HG03175 (cell line): ENCODE data around the gene TGM5.
"Not testable (repeated sequence)": the region's sequence is repeated elsewhere in the genome, so short reads cannot be mapped to it uniquely, and the experiment has no call there.

Experiments used
- ATAC-seq: cut with Tn5 transposase; IDR thresholded peaks from one replicate; pipeline ENCODE4 v1.9.1; 2021; ENCODE audit warnings: mild to moderate bottlenecking, moderate library complexity; ENCODE audit not compliant: unreplicated experiment

Gene TGM5

DNA sequence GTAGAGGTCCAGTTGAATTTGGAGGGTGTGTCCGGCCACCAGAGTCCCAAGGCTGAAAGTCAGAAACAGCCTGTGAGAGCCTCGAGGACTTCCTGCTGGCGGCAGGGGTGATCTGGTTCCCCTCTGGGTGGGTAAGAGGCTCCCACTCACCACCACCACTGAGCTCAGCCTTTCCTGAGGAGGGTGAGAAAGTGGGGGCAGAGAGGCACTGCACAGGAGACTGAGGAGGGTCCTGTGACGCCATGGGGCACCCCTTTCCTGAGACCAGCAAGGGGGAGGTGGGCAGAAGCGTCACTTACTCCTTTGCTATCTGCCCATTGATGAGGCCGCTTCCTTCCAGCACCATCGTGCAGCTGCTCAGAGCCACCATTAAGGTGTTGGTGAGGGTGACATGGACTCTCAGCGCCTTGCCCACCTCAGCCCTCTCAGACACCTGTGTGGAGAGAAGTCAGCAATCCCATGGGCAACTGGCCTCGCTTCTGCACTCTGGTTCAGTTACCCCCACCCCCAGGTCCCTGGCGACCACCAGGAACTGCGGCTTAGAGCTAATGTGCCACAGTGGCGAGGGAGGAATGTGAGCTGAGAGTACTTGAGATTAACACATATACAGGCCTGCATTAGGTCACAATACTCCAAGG, 10.0 kb upstream of the TGM5 start:
- no peak for ATAC-seq

DNA sequence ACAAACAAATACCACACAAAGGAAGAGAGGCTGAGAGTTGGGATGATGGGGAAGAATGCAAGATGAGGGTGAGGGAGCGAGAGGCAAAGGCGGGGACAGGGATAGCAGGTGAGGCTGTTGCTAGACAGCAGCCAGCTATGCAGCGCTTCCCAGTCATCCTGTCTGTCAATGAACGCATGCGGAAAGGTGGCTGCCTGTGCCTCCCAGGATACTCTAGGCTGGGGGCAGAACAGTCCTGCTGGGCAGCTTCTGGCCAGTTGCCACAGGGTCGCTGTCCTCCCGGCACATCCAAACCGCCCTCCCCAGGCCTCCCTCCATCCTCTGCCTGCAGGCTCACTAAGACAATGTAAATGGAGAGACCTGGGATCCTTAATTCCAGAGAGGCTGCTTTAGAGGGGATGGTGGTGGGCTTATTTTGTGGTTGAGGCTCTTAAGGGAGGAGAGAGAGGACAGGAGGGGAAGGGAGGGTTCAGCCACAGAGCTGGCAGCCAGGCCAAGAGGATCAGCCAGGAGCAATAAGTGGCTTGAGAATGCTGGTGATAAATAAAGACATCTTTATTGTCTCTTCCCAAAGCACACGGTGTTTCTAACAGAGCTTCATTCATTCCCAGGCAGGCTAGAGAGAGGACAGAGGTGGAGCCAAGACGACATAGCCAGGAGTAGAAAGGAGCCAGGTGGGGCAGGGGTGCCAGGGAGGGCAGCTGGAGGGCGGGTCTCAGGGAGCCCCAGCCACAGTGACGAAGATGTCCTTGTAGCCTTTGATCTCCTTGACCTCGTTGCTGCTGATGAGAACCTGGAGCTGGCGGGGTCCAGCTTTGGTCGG, 9.2 kb upstream of the TGM5 start:
- no peak for ATAC-seq

DNA sequence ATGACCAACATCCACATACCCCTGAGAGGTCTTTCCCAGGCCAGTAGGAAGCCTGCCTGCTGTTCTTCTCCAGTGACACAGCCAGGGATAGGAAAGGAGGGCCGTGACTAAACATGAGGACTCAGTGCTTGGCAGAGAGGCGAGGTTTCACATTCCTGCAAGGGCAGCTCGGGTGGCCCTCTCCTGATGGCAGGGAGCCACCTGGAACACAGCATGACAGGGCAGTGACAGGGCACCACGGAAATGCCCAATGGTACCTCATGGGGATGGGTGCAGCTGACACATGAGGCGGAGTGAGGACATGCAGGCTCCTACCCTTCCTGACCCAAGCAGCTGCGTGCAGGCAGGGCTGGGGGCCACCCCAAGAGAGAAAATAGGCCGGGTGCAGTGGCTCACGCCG, 7.4 kb upstream of the TGM5 start:
- ATAC-seq: no peak

DNA sequence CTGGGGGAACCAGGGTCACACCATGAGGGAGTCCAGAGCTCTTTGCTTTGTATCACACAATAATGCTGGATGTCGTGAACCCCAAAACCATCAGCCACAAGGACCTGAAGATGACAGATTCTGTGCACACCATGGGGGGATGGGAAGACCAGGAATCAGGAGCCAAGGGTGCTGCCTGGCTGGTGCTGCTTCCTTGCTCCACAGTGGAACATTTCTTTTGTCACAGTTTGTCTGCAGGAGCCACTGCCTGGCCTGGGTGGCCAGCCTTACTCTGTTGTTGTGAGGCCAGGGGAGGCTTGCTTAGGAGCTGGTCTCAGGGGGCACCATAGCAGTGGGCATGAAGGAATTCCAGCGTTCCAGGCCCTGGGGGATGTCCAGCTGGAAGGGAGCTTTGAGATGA, 6.5 kb upstream of the TGM5 start:
- no peak for ATAC-seq

DNA sequence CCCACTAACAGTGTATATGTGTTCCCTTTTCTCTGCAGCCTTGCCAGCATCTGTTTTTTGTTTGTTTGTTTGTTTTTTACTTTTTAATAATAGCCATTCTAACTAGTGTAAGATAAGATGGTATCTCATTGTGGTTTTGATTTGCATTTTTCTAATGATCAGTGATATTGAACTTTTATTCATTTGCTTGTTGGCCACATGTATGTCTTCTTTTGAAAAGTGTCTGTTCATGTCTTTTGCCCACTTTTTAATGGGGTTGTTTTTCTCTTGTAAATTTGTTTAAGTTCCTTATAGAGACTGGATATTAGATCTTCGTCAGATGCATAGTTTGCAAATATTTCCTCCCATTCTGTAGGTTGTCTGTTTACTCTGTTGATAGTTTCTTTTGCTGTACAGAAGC, 5.2 kb upstream of the TGM5 start:
- not testable (repeated sequence) for ATAC-seq

DNA sequence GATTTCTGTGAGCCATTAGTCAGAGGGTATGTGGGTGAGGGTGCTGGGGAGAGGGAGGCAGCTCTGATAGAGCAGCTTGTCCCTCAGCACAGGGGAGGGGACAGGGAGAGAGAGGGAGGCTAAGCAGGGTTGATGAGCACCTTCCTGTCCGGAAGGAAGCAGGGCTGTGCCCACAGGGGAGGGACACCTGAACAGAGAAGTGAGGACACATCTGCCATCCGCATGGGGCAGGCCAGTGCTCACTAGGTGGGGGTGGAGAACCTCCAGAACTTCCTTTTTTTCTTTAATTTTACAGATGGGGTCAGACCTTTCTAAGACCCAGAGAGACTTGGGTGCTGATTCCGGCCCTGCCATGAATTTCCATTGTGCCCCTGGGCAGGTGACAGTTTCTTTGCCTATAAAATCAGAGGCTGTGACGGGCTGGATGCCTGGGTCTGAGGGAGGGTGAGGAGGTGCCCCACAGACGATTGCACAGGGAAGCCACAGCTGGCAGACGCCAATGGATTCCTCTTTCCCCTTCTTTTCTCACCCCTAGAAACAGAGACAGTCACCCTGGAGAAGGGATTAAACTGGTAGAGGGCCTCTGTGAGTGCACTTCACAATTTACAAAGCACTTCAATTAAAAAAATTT, 4.1 kb upstream of the TGM5 start:
- no peak for ATAC-seq

DNA sequence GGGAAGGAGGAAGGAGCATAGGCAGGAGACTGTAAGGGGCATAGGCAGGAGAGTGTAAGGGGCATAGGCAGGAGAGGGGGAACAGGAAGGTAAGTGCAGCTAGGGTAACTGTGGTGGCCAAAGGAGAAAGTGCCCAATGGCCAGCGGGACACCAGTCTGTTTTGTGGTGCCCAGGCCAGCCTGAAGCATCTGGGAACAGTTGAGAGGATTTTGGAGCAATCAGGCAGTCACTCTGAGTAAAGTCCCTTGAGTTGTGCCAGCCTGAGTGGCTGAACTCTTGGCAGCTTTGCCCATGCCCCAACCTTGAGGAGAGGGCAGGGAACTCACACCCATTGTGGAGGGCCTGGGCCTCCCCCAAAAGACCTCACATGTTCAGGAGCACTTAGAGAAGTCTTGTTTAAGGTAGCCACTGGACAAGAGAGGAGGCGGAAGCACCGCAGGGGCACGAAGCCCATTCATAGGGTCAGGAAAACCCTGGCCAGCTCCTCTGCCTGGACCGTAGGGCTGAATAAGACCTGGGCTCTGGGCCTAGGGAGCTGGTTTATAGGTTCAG, 3.5 kb upstream of the TGM5 start:
- no peak for ATAC-seq

DNA sequence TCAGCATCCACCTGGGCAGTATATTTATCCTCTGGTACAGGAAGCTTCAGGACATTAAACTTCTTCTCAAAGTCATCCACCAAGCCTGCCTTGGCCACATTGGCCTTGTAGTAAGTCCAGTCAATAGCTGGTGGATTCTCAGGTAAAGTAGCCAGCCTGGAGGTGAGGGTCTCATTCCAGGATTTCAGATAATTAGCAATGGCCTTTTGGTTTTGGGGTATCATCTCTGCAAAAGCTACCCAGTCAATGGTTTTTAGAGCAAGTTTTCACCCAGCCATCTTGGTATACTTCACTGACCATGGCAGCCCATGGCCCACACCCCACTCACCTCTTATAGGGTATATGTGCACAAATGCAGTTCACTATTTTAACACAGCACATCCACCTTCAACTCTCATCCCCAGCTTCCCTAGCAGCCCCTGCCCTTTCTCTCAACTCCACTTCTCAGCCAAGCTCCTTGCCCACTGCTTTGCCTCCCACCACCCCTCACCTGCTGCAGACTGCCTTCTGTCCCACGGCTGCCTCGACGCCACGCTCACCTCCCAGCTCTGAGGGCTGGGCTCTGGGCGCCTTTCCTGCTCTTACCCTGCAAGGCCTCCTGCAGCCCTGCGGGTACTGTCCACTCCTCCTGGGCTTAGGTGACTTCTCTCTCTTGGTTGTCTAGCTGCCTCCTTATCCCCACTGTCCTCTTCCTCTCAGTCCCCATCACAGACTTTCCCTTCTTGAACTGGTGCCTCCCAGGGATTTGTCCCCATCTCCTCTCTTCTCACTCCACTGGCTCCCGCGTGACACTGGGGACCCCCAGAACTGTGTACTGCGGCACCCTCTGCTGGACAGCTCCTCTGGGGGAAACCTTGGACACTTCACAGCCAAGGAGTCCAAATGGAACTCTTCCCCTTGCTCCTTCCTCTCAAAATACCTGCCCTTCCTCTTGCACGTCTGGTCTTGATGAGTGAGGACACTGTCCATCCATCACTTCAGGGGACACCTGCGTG, 1.7 kb upstream of the TGM5 start:
- no peak for ATAC-seq

DNA sequence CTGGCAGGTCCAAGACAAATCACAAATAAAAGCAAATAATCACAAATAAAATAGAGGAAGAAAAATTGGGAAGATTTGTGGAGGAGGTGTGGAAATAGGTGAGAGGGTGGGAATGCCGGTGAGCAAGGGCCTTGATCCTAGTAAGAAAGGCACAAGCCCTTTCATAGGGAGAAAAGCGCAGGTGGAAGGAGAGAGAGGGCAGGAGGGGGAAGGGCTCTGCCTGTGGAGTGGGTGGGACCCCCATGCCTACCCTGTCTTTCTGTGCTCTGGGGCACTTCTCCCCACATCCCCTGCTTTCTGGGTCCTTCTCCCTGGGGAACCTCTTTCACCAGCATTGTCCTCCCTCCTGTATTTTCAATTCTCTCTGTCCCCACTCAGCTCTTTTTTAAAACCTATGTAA, 711 bp upstream of the TGM5 start:
- ATAC-seq: no peak

DNA sequence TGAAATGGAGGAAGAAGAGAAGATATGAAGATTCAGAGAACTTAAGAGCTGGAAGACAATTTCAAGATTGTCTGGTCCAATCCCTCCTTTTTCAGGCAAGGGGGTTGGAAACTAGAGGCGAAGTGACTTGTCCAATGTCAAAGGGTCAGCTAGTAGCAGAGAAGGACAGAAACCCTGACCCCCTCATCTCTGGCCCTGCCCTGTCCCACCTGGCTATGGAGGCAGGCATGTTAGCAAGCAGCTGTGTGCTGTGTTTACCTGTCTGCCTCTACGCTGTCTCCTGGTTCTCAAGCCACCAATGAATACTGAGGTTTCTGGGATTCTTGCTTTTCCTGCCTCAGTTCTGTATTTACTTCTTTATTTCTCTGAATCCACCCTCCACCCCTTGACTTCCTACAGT, 342 bp downstream of the TGM5 start:
- ATAC-seq: no peak

DNA sequence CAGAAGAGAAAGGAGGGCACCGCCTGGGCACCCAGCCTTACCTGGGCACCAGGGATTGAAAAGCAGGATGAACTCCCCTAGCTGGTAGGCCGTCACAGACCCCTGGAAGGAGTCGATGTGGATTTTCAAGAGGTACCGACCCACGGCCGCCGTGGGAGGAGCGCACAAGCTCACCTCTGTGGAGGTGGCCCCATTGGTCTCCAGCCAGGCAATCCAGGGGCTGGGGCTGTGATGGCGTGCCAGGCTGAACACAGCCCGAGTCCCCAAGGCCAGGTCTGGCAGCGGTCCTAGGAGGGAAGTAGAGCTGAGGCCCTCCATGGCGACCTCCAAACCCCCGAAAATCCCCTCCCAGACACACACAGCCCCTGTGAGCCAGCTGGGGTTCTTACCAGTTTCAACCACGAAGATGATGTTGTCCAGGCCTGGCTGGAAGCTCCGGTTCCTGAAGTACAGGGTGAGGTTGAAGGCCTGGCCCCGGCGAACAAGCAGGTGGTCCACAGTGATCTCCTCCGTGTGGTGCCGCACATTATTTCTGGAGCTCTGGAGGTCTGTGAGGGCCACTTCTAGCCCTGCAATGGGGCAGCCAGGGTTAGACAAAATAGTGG, 6.6 kb downstream of the TGM5 start:
- ATAC-seq: no peak

DNA sequence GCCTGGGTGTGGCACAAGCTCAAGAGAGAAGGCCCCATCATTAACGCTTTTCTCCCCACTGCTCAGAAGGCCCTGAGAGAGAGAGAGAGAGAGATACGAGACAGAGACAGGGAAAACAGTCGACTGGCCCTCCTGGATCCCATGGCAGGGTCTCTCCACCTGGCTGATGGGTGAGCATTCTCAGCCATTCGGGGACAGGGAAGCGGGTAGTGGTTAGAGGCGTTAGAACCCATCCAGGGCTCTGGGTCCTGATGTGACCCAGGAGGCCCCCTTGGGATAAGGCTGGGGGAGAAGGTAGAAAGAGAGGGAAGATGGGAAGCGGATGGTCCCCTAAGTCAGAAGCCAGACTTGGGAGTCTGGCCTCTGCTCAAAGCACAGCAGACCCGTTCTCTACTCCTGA, 7.9 kb downstream of the TGM5 start:
- ATAC-seq: no peak

DNA sequence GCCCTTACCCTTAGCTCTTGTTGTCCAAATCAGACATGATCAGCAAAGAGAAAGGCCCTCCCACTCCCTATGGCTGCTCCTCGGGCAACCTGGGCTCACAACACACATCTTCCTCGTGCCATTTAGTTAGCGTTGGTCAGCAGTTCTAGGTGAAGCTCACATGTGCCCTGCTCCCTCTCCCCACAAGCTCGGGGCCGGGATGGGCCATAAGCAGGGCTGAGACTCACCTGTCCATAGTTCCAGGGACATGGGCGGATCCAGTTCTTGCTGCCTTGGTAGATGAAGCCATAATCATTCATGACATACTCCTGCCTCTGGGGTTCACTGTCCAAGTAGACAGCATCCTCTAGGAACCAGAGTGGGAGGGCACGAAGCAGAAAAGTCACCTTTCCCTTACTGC, 10.4 kb downstream of the TGM5 start:
- ATAC-seq: no peak

DNA sequence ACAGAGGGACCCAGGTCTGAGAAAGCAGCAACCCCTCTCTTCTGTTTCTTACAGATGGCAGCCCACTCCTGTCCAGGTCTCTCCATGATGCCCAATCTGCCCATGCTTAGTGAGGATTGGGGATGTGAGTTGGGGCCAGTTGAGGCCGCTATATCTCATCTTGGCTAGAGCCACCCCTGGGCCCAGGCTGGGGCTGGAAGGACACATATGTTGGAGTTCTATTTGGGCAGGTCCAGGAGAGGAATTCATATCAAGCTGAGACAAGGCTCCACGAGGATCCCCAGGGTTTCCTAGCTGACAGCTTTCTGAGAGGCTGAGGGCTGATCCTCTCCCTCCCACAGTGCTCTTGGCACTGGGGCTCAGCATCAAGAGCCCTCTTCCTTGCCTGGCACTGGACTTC, 11.4 kb downstream of the TGM5 start:
- ATAC-seq: no peak

DNA sequence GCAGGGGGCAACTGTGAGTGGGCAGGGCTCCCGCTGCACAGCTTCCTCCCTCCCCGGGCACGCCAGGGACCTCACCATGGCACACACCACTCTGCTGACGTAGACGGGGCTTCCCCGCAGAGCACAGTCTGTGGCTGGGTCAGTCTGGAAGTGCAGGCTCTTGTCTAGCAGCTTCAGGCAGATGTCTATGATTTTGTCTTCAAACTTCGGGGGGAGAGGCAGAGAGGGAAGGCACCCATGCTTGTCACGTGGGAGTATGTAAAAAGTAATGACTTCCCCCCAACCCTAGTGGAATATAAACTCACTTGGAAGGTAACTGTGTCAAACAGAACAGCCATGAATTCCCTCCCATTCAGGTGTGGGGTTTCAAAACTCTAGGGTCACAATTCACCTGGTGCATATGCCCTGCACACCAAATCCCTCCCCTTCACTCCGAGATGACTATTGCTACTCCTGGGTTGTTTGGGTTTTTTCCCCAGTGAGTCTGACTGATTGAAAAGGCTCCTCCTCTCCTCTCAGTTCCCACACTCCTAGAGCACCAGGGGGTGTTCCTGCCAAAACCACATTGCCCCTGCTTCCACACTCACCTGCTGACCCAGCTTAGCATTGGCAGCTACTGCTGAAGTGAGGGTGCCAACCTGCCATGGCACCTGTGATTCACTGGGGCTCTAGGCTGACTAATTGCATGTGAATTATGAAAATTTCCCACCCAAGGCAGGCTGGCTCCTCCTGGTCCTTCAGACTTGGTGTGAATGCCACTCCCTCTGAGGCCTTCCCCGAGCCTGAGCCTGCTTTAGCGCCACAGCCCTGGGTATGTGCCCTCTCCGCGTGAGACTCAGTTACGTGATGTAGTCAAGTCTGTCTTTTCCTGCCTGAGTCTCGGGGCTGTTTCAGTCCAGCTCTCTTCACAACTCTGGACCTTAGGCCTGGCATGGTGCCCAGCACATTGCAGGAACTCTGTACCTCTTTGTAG, 13.0 kb downstream of the TGM5 start:
- ATAC-seq: peak; percentile 39

DNA sequence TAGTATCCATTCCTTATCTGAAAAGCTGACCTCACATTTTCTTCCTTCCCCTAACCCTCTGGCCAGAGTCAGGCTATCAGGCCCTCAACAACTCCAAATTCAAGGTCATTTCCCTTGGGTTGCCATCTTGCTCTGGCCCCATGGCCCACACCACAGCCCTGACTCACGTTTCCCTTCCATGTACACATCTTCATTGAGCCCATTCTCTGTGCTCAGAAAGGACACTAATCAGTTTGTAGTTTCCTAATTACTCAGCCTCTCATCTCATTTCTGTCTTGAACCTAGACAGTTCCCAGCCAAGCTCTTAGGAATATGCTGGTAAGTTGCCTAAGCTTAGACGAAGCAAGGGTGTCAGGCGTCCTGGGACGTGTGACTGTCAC, 14.9 kb downstream of the TGM5 start:
- ATAC-seq: no peak

DNA sequence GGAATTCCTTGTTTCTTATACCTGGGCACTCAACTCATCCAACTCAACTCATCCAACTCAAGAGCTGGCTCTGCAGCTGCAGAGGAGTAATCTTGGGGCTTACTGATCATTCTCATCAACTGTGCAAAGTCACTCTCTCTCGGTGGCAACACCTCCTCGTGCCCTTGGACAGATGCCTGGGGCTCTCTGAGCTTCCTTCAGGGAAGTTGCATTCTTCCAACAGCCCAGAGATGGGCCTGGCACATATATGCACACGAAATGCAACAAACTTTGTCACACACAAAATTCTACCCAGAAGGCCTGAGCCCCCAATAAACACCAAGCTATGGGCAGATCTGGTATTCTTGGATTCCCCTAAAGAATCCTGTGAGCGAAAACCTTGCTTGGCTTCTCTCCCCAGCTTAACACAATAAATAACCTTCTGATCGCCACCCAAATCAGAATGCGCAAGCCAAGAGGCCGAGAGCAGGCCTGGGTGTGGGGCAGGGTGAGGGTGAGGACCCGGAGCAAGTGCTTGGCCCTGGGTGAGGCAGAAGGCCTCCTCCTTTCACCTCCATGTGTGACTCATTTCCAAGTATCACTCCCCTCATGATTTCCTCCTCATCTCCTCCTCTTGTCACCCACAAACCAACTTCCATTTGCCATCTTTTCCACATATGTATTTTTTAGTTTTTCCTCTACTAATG, 15.4 kb downstream of the TGM5 start:
- ATAC-seq: no peak

DNA sequence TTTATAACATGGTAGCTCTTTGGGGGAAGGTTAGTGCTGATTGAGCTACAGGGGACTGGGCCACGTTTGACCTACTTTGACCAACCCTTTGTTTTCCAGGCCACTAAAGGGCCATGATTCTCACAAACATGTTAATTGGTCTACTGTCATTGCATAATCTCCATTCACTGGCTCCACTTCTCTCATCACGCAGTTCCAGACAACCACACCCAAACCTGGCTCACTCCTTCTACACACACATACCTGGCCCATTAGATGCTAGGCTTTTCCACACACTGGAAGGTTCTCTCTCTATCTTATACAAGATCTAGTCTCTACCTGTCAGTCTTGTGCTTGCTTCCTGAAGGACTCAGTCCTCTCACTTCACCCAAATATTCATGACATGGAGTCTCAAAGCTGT, 15.9 kb downstream of the TGM5 start:
- ATAC-seq: no peak
